Measurements from ENCODE around the gene POLG2.
"Not testable (repeated sequence)": the region's sequence is repeated elsewhere in the genome, so short reads cannot be mapped to it uniquely, and the experiment has no call there.

POLG2 gene

GRCh38 chr17:64488301-64488700 is 8.6 kb downstream of the POLG2 start:
- H3K4me3 ChIP-seq: no peak overlapping the region
- TF ChIP-seq CTCF (IDR thresholded peaks at IDR 0.05): no peak
- no peak for DNase-seq (ENCODE audit: low spot score)
- H3K27ac ChIP-seq: no peak overlapping the region

- DNase-seq (ENCODE audit: low spot score): no peak
- H3K4me3 ChIP-seq: no peak overlapping the region
- H3K27ac ChIP-seq: no peak overlapping the region
- no peak for TF ChIP-seq CTCF (IDR thresholded peaks at IDR 0.05)
These were observed 12.5 kb downstream of the POLG2 start for GRCh38 chr17:64484380-64484779.

GRCh38 chr17:64480951-64481350 is 15.9 kb downstream of the POLG2 start:
- Histone ChIP-seq H3K4me3 (no peak overlapping the region), H3K27ac (no peak overlapping the region)
- DNase-seq (ENCODE audit: low spot score): no peak
- no peak for TF ChIP-seq CTCF (IDR thresholded peaks at IDR 0.05)

- Histone ChIP-seq H3K27ac (no peak overlapping the region), H3K4me3 (no peak overlapping the region)
- TF ChIP-seq CTCF (IDR thresholded peaks at IDR 0.05): no peak
- no peak for DNase-seq (ENCODE audit: low spot score)
These were observed 19.0 kb downstream of the POLG2 start for GRCh38 chr17:64477849-64478248.

GRCh38 chr17:64472564-64472963 is 24.3 kb downstream of the POLG2 start:
- Histone ChIP-seq H3K4me3 (no peak overlapping the region), H3K27ac (no peak overlapping the region)
- DNase-seq (ENCODE audit: low spot score): no peak
- TF ChIP-seq CTCF (IDR thresholded peaks at IDR 0.05): no peak

- no peak overlapping the region for H3K4me3 ChIP-seq
- DNase-seq (ENCODE audit: low spot score): no peak
- no peak overlapping the region for H3K27ac ChIP-seq
- TF ChIP-seq CTCF (IDR thresholded peaks at IDR 0.05): no peak
These were observed 25.4 kb downstream of the POLG2 start for GRCh38 chr17:64471440-64471839.

GRCh38 chr17:64470625-64471024 is 26.2 kb downstream of the POLG2 start:
- H3K27ac ChIP-seq: no peak overlapping the region
- no peak for TF ChIP-seq CTCF (IDR thresholded peaks at IDR 0.05)
- no peak for DNase-seq (ENCODE audit: low spot score)

GRCh38 chr17:64466834-64467233 is 30.0 kb downstream of the POLG2 start:
- H3K27ac ChIP-seq; H3K4me3 ChIP-seq; DNase-seq (ENCODE audit: low spot score): not testable (repeated sequence)

More at GRCh38 chr17:64470625-64471024, 26.2 kb downstream of the POLG2 start:
- no peak overlapping the region for H3K4me3 ChIP-seq

Measured in coronary artery (tissue), 2 donors.